DOHH2 (cell line): ENCODE results near the gene USP10.

ENCODE experiments used
- H3F3A ChIP-seq: fragments of 200-600 bp; sonication (generic), shearing (Covaris generic); 2 replicates; pipeline ENCODE4 v1.6.0; 2016; ENCODE audit warnings: antibody characterized with exemption, mild to moderate bottlenecking; ENCODE audit not compliant: control insufficient read depth, insufficient read depth
- H3K27ac ChIP-seq: fragments of 200-600 bp; sonication (generic); 2 replicates; pipeline ENCODE4 v1.5.1; 2014; ENCODE audit warnings: low read depth, mild to moderate bottlenecking, low read length, moderate library complexity
- H3K27me3 ChIP-seq: fragments of 200-600 bp; sonication (generic); 2 replicates; pipeline ENCODE4 v1.6.1; 2014; ENCODE audit warnings: mild to moderate bottlenecking, low read length, mixed read lengths; ENCODE audit not compliant: control insufficient read depth
- H3K36me3 ChIP-seq: fragments of 200-600 bp; sonication (generic); 2 replicates; pipeline ENCODE4 v1.6.1; 2014; ENCODE audit warnings: mild to moderate bottlenecking, low read length, moderate library complexity, mixed read lengths; ENCODE audit not compliant: control insufficient read depth
- H3K4me1 ChIP-seq: fragments of 200-600 bp; sonication (generic); 2 replicates; pipeline ENCODE4 v1.6.1; 2014; ENCODE audit warnings: mild to moderate bottlenecking, low read length, mixed read lengths; ENCODE audit not compliant: control insufficient read depth
- H3K4me2 ChIP-seq: fragments of 200-600 bp; sonication (generic); 2 replicates; pipeline ENCODE4 v1.6.0; 2014; ENCODE audit warnings: mild to moderate bottlenecking, low read length, moderate library complexity
- H3K4me3 ChIP-seq: fragments of 200-600 bp; sonication (generic); 2 replicates; pipeline ENCODE4 v1.5.1; 2014; ENCODE audit warnings: mild to moderate bottlenecking, low read length, mixed read lengths
- H3K79me2 ChIP-seq: fragments of 200-600 bp; sonication (generic); 2 replicates; pipeline ENCODE4 v1.6.1; 2014; ENCODE audit warnings: mild to moderate bottlenecking, low read length, mixed read lengths; ENCODE audit not compliant: control insufficient read depth
- H3K9me2 ChIP-seq: fragments of 200-600 bp; sonication (generic); replicated peaks from 2 replicates; pipeline ENCODE4 v1.6.1; 2014; ENCODE audit warnings: mild to moderate bottlenecking, low read length, mixed read lengths; ENCODE audit not compliant: control insufficient read depth
- H3K9me3 ChIP-seq: fragments of 200-600 bp; sonication (generic); 2 replicates; pipeline ENCODE4 v1.6.1; 2014; ENCODE audit warnings: antibody characterized with exemption, low read length, mixed read lengths; ENCODE audit not compliant: control insufficient read depth, insufficient read depth
- H4K20me1 ChIP-seq: fragments of 200-600 bp; sonication (generic); 2 replicates; pipeline ENCODE4 v1.6.0; 2014; ENCODE audit warnings: low read depth, mild to moderate bottlenecking, antibody characterized with exemption, low read length, moderate library complexity; ENCODE audit not compliant: control insufficient read depth, insufficient read depth
- CTCF ChIP-seq: fragments of 200-600 bp; sonication (generic); IDR thresholded peaks from one replicate; pipeline ENCODE4 v1.5.1; 2014; ENCODE audit warnings: antibody characterized with exemption, mild to moderate bottlenecking, low read depth, low read length; ENCODE audit not compliant: poor library complexity, severe bottlenecking
- EZH2phosphoT487 ChIP-seq: fragments of 200-600 bp; sonication (generic); IDR thresholded peaks from 2 replicates; pipeline ENCODE4 v1.6.1; 2017; ENCODE audit warnings: borderline replicate concordance, mild to moderate bottlenecking, antibody characterized with exemption, low read length, moderate library complexity, mixed read lengths

USP10 gene

GRCh38 chr16:84680165-84680842 is 19.5 kb upstream of the USP10 start:
- no peaks in the 10 kb centered on the region for H3K79me2 ChIP-seq
- no peaks in the 10 kb centered on the region for H3K4me1 ChIP-seq
- no peaks in the 10 kb centered on the region for H4K20me1 ChIP-seq
- no peaks in the 10 kb centered on the region for H3F3A ChIP-seq
- H3K36me3 ChIP-seq, result no peaks in the 10 kb centered on the region
- H3K27ac ChIP-seq, result no peak overlapping the region
- H3K9me2 ChIP-seq, result no peaks in the 10 kb centered on the region
- H3K4me3 ChIP-seq, result no peak overlapping the region
- TF ChIP-seq EZH2phosphoT487 (no peak), CTCF (no peak)
- H3K27me3 ChIP-seq, result peaks cover 29% of the 10 kb centered on the region
- H3K9me3 ChIP-seq, result no peaks in the 10 kb centered on the region
- H3K4me2 ChIP-seq, result no peak overlapping the region

GRCh38 chr16:84680843-84681629 is 18.8 kb upstream of the USP10 start:
- H3F3A ChIP-seq, result no peaks in the 10 kb centered on the region
- H3K4me2 ChIP-seq, result no peak overlapping the region
- H3K27me3 ChIP-seq, result peaks cover 28% of the 10 kb centered on the region
- no peaks in the 10 kb centered on the region for H3K79me2 ChIP-seq
- no peak overlapping the region for H3K27ac ChIP-seq
- no peaks in the 10 kb centered on the region for H3K4me1 ChIP-seq
- no peaks in the 10 kb centered on the region for H4K20me1 ChIP-seq
- H3K9me2 ChIP-seq, result no peaks in the 10 kb centered on the region
- TF ChIP-seq EZH2phosphoT487 (no peak), CTCF (no peak)
- H3K4me3 ChIP-seq, result no peak overlapping the region
- H3K36me3 ChIP-seq, result no peaks in the 10 kb centered on the region
- no peaks in the 10 kb centered on the region for H3K9me3 ChIP-seq

GRCh38 chr16:84683691-84684591 is 15.9 kb upstream of the USP10 start:
- H3K9me2 ChIP-seq, result no peaks in the 10 kb centered on the region
- no peak for TF ChIP-seq EZH2phosphoT487
- TF ChIP-seq CTCF, result no peak
- H3K4me2 ChIP-seq, result no peak overlapping the region

More at GRCh38 chr16:84683691-84684591, 15.9 kb upstream of the USP10 start:
- no peaks in the 10 kb centered on the region for H3K79me2 ChIP-seq
- H3K4me3 ChIP-seq, result no peak overlapping the region
- peaks cover 27% of the 10 kb centered on the region for H3K27me3 ChIP-seq
- no peaks in the 10 kb centered on the region for H4K20me1 ChIP-seq
- H3F3A ChIP-seq, result no peaks in the 10 kb centered on the region
- peaks cover 18% of the 10 kb centered on the region for H3K4me1 ChIP-seq
- no peak overlapping the region for H3K27ac ChIP-seq
- H3K9me3 ChIP-seq, result peaks cover 9% of the 10 kb centered on the region; the same call in 1 of the 2 replicates
- no peaks in the 10 kb centered on the region for H3K36me3 ChIP-seq
